ENCODE results near the gene TIGD3.
"Not testable (repeated sequence)": the region's sequence is repeated elsewhere in the genome, so short reads cannot be mapped to it uniquely, and the experiment has no call there.

The TIGD3 gene

GRCh38 chr11:65327021-65327420 lies 27.5 kb upstream of the TIGD3 start:
- no peak for DNase-seq (ENCODE audit: low read depth)

DNA sequence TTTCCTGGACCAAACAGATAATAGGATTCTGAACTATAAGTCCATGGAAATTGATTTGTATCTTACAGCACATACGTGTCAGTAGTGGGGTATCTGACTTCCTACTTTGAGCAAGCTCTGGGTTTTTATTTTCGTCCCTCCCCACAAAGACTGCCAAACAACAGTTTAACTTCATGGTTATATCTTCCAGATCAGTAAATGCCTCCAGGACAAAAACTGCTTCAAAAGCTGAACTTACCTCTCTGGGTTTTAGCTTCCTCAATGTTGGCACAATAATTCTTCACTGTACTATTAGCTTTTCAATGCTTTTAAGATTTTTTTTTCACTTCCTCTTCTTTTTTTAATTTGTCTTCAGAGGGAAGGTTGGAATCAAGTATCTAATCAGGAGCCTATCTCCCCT lies 25.1 kb upstream of the TIGD3 start:
- DNase-seq (ENCODE audit: low read depth), result no peak

GRCh38 chr11:65329944-65330403 lies 24.6 kb upstream of the TIGD3 start:
- no peak for DNase-seq (ENCODE audit: low read depth)

DNA sequence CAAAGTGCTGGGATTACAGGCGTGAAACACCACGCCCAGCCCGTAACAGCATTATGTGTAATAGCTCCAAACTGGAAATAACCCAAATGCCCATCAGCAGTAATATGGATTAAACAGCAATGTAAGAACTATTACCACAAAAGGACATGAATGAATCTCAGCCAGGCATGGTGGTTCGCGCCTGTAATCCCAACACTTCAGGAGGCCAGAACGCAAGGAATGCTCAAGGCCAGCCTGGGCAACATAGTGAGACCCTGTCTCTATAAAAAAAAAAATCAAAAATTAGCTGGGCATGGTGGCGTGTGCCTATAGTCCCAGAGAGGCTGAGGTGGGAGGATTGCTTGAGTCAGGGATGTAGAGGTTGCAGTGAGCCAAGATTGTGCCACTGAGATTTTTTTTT lies 24.0 kb upstream of the TIGD3 start:
- DNase-seq (ENCODE audit: low read depth), result no peak

GRCh38 chr11:65332591-65332990 lies 22.0 kb upstream of the TIGD3 start:
- not testable (repeated sequence) for DNase-seq (ENCODE audit: low read depth)

DNA sequence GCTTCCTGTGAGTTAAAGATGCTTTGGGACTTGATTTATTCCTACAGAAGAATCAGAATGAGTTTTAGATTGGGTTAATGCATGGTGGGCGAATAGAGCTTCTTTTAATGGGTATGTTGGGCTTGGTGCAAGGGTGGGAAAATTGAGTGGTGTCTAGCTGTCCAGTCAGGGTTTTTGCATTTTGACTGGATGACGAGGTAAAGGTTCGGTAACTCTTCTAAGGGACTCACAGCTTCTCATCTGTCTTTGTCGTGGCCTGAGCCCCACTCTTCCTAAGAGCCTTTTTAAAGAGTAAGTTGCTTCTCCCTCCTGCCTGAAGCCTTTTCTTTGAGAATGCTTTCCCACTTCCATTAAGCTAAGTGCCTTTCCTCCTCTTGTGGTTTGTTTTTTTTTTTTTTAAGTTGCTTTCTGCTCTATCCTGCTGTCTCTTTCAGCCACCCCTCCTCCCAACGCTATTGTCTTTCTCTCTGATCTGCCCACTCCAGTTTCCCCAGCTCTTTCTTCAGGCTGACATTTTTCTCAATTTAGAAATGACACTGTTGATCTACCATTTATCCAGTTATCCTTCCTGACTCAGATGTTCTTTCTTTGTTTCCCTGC lies 19.8 kb upstream of the TIGD3 start:
- DNase-seq (ENCODE audit: low read depth), result no peak

- DNase-seq (ENCODE audit: low read depth), result no peak
Observed at GRCh38 chr11:65338676-65339075, 15.9 kb upstream of the TIGD3 start.

DNA sequence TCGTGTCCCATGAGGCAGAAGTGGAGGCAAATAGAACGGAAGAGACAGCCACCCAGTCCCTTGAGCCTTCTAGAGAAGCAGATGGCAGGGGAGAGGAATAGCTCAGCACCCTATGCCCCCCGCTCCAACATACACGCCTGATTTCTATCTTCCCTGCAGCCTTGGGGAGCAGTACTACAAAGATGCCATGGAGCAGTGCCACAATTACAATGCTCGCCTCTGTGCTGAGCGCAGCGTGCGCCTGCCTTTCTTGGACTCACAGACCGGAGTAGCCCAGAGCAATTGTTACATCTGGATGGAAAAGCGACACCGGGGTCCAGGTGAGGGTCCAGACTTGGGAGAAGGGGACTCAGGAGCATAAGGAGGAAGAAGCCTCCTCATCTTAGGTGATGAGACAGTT lies 14.3 kb upstream of the TIGD3 start:
- DNase-seq (ENCODE audit: low read depth), result no peak

- DNase-seq (ENCODE audit: low read depth), result no peak
Observed at GRCh38 chr11:65341856-65342255, 12.7 kb upstream of the TIGD3 start.

DNA sequence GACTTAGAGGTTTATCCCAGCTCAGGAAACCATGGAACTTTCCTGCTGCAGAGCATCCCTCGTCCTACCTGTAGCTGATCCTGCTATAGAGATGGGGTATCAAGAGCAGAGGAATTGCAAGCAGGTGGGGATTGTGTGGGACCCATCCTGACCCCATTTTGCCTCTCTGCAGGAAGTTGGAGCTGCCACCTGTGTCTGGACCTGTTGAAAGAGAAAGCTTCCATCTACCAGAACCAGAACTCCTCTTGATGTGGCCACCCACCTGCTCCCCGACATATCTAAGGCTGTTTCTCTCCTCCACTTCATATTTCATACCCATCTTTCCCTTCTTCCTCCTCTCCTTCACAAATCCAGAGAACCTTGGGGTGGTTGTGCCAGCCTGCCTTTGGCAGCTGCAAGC lies 3.0 kb upstream of the TIGD3 start:
- no peak for DNase-seq (ENCODE audit: low read depth)

GRCh38 chr11:65352783-65353182 lies 1.8 kb upstream of the TIGD3 start:
- no peak for DNase-seq (ENCODE audit: low read depth)

DNA sequence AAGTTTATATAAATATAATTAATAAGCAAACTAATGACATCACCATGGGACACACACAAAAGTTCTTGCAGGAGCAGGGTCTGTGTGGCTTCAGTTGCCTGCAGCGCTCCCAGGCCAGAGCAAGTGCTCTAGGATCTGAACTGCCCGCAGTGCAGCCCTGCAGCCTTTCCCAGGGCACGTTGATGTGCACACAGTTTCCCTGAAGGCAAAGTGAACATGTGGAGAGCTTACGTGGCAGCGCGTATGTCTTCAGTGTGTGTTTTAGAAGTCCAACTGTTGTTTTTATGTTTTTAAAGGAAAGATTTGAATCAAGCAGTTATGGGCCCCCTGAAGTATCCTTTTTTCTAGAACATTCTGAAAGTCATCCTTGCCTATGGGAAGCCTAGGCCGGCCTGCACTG lies 1.2 kb upstream of the TIGD3 start:
- DNase-seq (ENCODE audit: low read depth), result no peak

DNA sequence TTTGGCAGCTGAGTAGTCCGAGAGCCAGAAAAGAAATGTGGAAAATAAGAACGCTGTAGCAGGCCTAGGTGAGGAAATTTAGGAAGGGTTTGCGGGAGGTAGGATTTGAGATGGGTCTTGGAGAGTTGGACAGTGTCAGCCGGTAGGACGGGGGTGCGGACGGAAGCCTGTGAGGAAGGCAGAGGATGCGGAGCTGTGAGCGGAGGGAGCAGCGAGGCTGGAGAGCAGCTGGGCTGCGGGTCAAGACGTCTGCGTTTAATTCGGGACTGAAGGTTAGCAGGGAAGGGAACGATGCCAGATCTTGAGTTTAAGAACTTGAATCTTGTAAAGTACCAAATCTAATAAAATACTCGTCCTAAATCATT lies 669 bp upstream of the TIGD3 start:
- DNase-seq (ENCODE audit: low read depth), result no peak

- no peak for DNase-seq (ENCODE audit: low read depth)
Observed at GRCh38 chr11:65355013-65355775, 643 bp downstream of the TIGD3 start.

GRCh38 chr11:65355776-65356393 lies 1.3 kb downstream of the TIGD3 start:
- DNase-seq (ENCODE audit: low read depth), result no peak

DNA sequence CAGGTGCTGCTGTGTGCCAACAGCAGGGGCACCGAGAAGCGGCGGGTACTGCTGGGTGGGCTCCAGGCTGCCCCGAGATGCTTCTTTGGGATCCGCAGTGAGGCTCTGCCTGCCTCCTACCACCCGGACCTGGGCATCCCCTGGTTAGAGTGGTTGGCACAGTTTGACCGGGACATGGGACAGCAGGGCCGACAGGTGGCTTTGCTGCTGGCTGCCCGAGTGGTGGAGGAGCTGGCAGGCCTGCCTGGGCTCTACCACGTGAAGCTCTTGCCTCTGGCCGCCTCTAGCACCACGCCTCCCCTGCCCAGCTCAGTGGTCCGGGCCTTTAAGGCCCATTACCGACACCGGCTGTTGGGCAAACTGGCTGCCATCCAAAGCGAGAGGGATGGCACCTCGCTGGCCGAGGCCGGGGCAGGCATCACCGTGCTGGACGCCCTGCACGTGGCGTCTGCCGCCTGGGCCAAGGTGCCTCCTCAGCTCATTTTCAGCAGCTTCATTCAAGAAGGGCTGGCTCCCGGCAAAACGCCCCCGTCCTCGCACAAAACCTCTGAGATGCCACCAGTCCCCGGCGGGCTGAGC lies 1.9 kb downstream of the TIGD3 start:
- no peak for DNase-seq (ENCODE audit: low read depth)

GRCh38 chr11:65357856-65358356 lies 3.4 kb downstream of the TIGD3 start:
- no peak for DNase-seq (ENCODE audit: low read depth)

GRCh38 chr11:65362320-65362931 lies 7.9 kb downstream of the TIGD3 start:
- DNase-seq (ENCODE audit: low read depth), result no peak

DNA sequence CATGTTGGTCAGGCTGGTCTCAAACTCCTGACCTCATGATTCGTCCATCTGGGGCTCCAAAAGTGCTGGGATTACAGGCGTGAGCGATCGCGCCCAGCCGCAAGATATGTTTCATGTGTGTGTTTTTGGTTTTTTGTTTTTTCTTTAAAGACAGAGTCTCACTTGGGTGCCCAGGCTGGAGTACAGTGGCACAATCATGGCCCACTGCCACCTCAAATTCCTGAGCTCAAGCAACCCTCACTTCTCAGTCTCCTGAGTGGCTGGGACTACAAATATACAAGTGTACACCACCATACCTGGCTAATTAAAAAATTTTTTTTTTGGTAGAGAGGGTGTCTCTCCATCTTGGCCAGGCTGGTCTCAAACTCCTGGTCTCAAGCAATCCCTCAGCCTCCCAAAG lies 8.4 kb downstream of the TIGD3 start:
- DNase-seq (ENCODE audit: low read depth), result no peak

GRCh38 chr11:65363770-65364169 lies 9.2 kb downstream of the TIGD3 start:
- no peak for DNase-seq (ENCODE audit: low read depth)

DNA sequence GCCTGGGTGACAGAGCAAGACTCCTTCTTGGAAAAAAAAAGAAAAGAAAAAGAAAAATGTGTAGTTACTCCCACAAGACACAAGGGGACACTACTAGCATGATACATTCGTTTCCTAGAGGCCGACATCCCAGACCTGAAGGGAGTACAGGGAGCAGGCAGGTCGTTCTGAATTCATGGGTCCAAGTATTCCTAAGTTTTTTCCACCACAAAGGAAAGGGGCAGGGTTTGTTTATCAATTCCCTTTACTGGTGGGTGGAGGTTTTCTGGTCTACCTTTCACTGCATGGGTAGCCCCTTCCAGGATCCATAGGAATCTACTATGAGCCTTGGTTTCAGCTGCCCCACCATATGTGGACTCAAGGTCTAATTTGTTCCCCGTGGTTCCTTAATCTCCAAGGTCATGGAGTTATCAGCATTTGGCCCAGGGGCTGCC lies 11.8 kb downstream of the TIGD3 start:
- DNase-seq (ENCODE audit: low read depth), result peak; percentile 43

- no peak for DNase-seq (ENCODE audit: low read depth)
Observed at GRCh38 chr11:65370659-65371049, 16.1 kb downstream of the TIGD3 start.

Measured in HS-5 (cell line).